ENCODE results near the gene LRRC27.

DNA sequence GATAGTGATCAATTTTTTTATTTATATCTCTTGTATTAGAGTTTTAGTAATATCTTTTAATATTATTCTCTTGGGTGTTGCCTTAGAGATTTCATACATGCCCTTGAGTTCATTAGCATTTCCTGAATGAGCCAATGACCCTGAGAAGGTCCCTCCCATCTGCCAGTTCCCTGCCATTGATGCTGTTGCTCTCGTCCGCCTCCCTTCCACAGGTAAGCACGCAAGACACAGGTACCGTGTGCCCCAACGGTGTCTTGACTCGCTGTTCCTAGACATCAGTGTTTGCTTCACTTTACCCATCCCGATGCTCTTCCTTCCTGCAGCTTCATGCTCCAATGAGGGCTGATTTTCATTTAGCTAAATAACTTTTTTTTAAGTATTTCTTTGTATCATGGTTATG is 45.3 kb downstream of the LRRC27 start:
- TF ChIP-seq, protein P1, sequence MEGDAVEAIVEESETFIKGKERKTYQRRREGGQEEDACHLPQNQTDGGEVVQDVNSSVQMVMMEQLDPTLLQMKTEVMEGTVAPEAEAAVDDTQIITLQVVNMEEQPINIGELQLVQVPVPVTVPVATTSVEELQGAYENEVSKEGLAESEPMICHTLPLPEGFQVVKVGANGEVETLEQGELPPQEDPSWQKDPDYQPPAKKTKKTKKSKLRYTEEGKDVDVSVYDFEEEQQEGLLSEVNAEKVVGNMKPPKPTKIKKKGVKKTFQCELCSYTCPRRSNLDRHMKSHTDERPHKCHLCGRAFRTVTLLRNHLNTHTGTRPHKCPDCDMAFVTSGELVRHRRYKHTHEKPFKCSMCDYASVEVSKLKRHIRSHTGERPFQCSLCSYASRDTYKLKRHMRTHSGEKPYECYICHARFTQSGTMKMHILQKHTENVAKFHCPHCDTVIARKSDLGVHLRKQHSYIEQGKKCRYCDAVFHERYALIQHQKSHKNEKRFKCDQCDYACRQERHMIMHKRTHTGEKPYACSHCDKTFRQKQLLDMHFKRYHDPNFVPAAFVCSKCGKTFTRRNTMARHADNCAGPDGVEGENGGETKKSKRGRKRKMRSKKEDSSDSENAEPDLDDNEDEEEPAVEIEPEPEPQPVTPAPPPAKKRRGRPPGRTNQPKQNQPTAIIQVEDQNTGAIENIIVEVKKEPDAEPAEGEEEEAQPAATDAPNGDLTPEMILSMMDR (IDR thresholded peaks at IDR 0.05; ENCODE audit: low read length) = no peak
- TF ChIP-seq EZH2 (IDR thresholded peaks at IDR 0.05; ENCODE audit: borderline replicate concordance, low read length) = no peak

Measured in OCI-LY1 (cell line).